Dorsolateral prefrontal cortex (tissue), 118 donors: Measurements from ENCODE around the gene CEP131. TPM values are rescaled to one million over a fixed set of nuclear protein-coding genes. Genes with fewer than 3 reads are reported as not detected.

Experiments
- total RNA-seq, 120 experiments: library from RNA; stranded (reverse); gene quantifications; one replicate each; pipeline versions ENCODE4 v1.2.3 to v1.2.4, GENCODE V29; 2022

The CEP131 gene
- total RNA-seq, 120 experiments from 2014 or later, result 6.0 to 20.7 (median 9.3) TPM

Other genes starting within 250 kb of the CEP131 start
- 10 to 100 TPM; 15.4 to 33.4 (median 22.0) TPM for gene CHMP6, start 231.1 kb downstream of the CEP131 start, total RNA-seq
- gene BAIAP2, start 187.8 kb downstream of the CEP131 start, total RNA-seq, result 100 to 1,000 TPM; 104 to 353 (median 235) TPM
- gene PVALEF, start 57.5 kb downstream of the CEP131 start, total RNA-seq, result 1 to 10 TPM in 23 of 120 experiments, under 1 TPM in 78, not detected in 19; 0.35 to 2.6 (median 0.77) TPM
- 100 to 1,000 TPM; 143 to 915 (median 275) TPM for gene AATK, start 56.7 kb downstream of the CEP131 start, total RNA-seq
- 10 to 100 TPM; 12.8 to 46.5 (median 27.3) TPM for gene TEPSIN, start 16.1 kb upstream of the CEP131 start, total RNA-seq
- gene NDUFAF8, start 16.4 kb upstream of the CEP131 start, total RNA-seq, result 10 to 100 TPM; 23.8 to 70.9 (median 46.9) TPM
- 10 to 100 TPM; 30.0 to 80.0 (median 48.8) TPM for gene SLC38A10, start 72.3 kb upstream of the CEP131 start, total RNA-seq
- gene BAHCC1, start 172.5 kb upstream of the CEP131 start, total RNA-seq, result 10 to 100 TPM; 25.1 to 66.1 (median 38.0) TPM